HG02973 (cell line): Measurements from ENCODE around the gene SPECC1.
"Not testable (repeated sequence)": the region's sequence is repeated elsewhere in the genome, so short reads cannot be mapped to it uniquely, and the experiment has no call there.

Source experiments
- ATAC-seq: cut with Tn5 transposase; IDR thresholded peaks from one replicate; pipeline ENCODE4 v1.9.1; 2021; ENCODE audit warnings: moderate library complexity; ENCODE audit not compliant: unreplicated experiment

The SPECC1 gene

DNA sequence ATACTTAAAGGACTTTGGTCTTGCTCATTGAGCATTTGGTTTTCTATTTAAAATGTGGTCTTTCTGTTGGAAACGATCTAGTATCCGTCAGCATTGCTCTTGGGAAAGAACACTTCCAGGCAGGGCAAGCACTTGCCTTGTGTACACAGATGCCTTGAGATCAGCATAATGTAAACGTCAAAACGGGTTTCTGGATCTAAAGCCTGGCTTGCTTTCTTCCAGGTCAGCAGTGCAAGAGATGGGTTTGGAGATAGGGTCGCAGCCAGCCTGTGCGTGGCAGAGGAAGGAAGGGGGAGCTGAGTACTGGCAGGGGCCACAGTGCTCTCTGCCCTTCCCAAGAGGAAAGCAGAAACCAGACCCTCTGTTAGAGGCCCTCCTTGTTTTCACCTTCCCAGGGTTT, 282.7 kb downstream of the SPECC1 start:
- no peak for ATAC-seq

DNA sequence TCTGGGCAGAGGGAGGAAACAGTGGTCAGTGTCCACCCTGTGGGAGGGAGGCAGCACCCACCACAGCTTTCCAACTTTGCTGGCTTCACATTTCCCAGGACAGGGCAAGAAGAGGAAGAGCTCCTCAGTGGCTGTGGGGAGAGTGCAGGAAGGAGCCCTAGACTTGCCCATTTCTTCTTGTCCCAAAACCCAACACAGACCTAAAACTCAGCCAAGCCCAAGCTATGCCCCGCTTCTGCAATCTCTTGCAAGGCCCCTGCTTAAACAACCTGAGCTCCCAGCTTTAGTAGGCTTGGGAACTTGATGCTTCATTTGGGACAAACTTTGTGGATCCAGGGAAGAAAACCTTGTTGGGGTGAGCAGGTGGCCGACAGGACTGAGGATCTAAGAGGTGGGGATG, 284.3 kb downstream of the SPECC1 start:
- no peak for ATAC-seq

DNA sequence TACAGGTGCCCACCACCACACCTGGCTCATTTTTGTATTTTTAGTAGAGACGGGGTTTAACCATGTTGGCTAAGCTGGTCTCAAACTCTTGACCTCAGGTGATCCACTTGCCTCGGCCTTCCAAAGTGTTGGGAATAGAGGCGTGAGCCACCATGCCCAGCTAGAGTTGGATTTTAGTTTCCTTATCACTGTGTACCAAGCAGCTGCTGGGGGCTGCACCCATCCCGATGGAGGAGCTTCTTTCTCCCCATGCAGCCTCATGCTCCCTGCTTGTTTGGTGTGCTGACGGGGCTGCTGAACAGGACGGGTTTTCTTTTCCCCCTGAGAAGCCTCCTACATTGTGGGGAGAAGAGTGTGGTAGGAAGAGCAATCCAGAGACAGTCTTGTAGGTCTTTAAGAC, 285.0 kb downstream of the SPECC1 start:
- no peak for ATAC-seq

DNA sequence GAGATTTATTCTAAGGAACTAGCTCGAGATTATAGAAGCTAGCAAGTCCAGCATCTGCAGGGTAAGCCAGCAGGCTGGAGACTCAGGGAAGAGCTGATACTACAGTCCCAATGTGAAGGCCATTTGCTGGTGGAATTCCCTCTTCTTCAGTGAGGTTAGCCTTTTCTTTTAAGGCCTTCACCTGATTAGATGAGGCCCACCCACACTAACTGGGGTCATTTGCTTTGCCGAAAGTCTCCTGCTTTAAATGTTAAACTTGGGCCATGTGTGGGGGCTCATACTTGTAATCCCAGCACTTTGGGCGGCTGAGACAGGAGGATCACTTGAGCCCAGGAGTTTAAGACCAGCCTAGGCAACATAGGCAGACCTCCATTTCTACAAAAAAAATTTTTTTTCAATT, 289.9 kb downstream of the SPECC1 start:
- ATAC-seq = no peak

DNA sequence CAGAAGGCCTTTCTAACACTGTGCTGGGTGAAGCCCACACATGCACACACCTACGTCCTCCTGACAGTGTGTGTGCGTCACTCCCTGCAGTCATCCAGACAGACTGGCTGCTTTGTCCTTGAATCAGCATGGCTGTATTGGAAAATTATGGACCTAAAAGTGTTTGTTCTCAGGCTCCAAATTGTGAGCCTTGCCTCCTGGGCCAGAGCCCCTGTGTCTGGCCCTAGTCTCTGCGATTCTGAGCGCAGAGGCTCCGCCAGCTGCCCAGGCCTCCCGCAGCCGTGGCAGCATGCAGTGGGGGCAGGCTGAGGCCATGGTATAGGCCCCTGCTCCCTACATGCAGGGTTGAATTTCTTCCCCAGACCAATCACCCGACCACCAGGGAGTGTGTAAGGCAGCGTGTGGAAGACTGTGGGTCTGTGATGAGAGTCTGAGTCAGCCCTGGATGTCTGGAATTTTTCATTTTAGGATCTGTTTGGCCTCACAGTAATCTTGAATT, 291.3 kb downstream of the SPECC1 start:
- ATAC-seq = no peak

DNA sequence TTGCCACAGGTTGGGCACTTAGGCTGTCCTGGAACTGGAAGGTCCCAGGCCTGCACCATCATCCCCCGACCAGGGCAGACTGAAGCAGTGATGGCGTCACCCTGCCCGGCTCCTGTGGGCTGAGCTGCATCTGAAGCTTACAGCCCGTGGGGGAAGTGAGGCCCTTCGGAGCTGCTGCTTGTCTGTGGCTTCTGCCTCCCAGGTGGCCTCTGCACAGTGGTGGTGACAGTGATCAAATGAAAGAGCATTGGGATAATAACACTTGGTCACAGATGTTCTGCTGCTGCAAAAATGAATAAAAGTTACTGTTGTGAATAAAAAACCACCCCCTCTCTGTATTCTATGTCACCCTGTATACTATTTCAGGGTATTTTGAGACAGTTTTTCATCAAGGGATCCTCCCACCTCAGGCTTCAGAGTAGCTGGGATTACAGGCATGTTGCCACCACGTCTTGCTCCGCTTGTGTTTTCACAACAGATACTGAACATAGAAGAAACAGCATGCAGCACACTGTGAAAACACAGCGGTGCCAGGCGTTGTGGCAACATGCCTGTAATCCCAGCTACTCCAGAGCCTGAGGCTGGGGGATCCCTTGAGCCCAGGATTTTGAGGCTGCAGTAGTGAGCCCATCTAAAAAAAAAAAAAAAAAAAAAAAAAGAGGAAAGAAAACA, 293.2 kb downstream of the SPECC1 start:
- ATAC-seq = no peak

DNA sequence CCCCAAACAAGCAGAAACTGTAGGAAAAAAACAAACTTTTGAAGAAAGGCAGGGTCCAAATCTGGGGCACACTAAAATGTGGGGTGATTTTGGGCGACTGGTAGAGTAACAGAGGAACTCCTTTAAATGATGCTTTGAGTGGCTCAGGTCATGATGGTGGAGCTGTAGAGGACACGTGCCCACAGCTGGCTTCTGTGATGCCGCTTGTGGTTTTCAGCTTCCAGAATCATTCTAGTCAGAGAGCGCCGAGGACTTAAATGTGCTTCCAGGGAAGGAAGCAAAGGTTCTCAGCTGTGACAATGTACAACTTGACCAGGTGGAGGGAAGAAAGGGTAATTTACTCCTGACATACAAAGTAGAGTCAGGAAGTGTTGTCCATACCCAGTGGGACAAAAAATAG, 295.8 kb downstream of the SPECC1 start:
- ATAC-seq = no peak

DNA sequence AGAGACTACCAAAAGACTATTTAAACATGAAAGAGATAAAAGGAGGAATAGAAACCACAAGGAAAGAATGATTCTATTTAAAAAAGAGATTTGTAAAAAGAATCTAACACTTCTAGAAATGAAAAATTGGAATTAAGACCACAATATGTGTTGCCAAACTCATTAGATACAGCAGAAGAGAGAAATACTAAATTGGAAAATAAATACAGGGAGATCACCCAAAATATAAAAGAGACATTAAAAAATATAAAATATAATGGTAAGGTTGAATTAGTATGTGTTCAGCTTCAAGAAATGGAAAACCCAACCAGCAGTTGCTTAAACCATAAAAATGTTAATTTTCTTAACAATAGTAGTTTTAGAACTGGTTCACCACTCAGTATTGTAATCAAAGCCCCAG, 297.8 kb downstream of the SPECC1 start:
- no peak for ATAC-seq

DNA sequence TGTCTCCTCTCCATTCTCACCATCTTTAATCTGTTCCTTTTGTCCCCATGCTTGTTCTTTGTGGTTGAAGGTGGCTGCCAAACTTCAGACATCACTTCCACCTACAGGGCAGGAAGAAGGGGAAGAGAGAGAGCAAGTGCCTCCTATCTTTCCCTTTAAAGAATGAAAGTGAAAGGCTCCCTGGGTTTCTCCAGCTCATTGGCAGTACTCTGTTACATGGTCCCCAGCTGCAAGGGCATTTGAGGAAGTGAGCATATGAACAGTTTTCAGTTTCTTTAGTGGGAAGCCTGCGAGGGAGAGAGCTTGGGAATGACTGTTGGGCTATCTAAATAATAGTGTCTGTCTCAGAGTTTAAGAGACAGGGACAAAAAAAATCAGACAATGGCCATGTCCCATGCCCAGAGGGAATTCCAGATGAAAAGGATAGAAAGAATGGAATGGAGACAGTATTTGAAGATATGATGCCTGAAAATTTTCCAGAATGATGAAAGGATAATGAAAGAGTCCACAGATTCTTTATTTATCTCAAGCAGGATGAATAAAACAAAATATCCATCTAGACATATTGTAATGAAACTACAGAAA, 298.3 kb downstream of the SPECC1 start:
- ATAC-seq = no peak

DNA sequence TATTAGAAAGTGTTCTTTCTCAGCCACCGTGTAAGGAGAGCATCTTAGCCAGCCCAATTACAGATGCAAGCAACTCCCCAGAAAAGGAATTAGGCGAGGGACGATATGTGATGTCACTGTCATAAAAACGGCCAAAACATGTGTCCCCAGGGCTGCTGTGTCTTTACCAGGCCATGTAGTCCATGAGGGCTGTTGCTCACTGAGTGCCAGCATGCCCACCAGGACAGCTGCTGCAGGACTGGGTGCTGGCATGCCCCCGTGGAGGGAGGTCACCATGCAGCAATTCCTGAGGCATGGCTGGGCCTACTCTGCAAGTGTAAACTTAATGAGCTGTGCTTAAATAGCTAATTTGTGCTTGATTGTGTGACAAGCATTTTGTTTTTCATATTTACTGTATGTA, 301.3 kb downstream of the SPECC1 start:
- no peak for ATAC-seq

DNA sequence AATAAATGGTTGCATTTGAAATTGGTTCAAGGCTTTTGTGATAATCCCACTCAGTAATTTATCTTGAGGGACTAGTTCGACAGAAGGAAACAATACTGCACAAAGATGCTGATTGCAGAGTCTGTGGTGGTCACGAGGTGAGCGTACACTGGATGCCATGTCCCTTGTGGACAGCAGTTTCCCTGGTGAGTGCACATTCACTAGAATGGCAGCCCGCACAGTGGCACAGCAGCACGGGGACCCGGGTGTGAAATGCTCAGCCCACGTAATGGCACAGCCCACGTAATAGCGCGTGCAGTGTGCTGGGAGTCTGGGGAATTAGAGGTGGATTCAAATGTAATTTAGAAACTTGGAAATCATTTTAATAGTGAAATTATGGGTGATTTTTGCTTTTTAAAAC, 304.1 kb downstream of the SPECC1 start:
- ATAC-seq = no peak

DNA sequence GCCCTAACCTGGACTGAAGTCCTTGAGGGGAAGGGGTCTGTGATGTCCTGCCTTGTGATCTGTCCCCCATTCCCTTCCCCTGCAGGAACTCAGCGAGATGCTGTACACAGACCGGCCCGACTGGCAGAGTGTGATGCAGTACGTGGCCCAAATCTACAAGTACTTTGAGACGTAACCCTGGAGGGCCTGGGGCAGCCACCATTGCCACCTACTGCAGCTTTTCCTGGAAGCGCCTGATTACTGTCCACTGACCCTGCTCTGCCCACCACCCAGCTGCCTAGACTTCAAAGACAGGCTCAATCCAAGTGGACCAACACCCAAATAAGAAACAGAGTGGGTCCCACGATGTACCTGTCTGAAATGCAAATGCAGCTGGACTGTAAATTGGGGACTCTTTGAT, 304.7 kb downstream of the SPECC1 start:
- ATAC-seq = no peak

DNA sequence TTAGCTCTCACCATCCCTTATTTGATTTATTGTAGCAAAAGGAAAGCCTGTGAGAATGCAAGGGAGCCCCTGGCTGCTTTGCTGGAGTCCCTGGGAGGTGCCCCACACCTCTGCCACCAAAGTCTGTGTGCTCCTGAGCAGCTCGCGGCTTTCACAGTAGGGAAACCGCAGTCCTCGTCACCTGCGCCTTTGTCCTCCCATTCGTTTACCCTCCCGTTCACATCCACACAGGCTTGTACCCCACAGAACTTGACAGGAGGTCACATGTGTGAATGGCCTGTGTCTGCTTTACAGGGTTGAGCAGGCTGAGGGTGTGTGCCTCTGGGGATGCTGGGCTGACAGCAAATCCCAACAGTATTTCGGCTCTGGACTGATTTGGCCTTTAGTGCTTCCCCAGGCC, 305.7 kb downstream of the SPECC1 start:
- no peak for ATAC-seq

DNA sequence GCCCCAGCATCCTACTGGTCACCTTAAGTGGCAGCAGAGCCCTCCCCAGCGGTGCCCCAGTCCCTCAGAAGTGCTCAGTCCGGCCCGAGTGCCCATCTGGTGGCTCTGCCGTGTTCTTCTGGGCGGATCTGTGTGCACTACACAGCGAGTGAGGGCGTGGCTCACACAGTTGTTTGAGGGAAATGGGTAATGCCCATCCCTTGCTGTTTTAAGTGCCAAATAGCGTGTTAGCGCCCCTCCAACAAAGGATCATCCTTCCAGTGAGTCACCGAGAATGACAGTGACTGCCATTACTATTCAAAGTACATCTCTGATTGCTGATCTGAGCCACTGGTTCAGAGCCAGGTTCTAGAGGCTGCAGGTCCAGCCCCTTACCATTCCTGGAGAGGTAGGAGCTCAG, 306.2 kb downstream of the SPECC1 start:
- no peak for ATAC-seq

DNA sequence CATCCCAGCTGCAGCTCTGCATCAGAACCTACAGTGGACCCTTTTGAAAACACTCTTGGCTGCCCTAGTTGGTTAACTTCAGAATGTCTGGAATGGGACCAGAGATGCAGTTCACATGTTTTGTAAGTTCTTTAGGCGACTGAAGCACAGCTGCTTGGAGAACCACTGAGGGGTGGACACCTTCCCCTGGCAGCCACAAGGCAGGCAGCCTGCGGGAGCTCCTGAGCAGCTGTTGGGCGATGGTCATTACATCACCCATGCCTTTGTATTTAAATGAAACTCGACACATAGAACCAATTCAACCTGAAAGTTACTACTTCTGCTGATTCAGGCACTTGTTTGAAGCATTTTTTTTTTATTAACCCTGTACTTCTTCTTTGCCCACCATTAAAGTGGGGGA, 306.7 kb downstream of the SPECC1 start:
- ATAC-seq = no peak

DNA sequence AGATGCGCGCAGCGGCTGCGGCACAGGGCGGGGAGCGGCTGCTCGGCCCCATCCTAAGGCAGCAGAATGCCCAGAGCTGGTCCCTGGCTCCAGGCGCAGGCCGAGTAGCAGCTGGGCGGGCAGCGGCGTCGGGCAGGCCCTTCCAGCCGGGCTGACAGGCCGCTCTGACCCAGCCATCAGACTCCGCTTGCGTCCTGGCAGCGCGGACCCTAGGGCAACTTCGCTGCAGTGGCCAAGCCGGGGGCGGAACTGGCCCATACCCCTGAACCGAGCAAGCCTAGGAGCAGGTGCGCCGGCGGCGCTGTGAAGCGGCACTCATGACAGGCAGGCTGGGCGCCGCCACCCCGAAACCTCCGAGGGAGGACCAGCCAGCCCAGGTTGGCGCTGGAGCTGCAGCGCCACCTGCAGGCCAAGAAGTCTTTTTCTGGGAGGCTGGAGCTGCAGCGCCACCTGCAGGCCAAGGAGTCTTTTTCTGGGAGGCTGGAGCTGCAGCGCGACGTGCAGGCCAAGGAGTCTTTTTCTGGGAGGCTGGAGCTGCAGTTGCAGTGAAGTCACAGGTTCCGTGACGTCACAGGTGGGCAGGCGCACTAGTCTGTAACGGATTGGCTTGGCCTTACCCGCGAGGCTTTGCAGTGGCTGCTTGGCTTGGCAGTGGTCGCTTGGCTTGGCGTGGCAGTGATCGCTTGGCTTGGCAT, 311.5 kb downstream of the SPECC1 start:
- ATAC-seq = not testable (repeated sequence)

DNA sequence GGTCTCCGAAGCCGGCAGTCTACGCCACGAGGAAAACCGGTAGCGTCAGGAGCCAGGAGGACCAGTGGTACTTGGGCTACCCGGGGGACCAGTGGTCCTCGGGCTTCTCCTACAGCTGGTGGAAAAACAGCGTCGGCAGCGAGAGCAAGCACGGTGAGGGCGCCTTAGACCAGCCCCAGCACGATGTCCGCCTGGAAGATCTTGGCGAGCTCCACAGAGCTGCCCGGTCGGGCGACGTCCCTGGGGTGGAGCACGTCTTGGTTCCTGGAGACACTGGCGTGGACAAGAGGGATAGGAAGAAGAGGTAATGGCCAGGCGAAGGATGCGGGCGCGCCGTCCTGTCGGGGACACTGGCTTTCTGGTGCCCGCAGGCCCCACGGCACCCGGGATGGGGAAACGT, 312.2 kb downstream of the SPECC1 start:
- ATAC-seq = not testable (repeated sequence)

DNA sequence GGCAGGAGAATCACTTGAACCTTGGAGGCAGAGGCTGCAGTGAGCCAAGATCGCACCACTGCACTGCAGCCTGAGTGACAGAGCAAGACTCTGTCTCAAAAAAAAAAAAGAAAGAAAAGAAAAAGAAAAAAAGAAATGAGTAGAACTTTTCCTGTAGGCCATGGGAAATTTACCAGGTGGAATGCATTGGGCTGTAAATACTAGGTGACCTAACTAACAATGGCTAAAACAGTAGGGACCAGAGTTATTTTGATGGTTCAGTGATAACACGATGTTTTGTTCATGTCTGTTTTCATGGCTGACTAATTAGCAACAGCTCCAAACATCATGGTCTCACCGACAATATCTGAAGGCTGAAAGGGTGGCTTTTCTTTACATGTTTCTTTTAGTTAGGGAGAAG, 318.6 kb downstream of the SPECC1 start:
- ATAC-seq = not testable (repeated sequence)

DNA sequence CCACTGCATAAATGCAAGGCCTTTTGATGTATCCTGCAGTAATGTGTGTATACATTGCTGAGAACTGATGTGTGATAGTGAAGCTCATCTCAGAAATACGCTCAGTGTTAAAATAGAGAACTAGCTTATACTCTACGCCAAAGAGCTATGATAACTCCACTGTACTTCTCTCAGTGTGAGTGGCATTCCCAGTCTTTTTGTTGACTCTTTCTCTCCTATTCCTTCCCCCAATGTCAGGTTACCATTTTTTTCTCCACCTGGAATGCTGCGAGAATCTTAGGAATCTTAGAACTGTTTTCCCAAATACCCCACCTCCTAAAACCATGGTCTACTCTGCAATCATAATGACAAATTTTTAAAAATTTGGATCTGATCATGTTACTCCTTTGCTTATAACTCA, 342.2 kb downstream of the SPECC1 start:
- not testable (repeated sequence) for ATAC-seq

DNA sequence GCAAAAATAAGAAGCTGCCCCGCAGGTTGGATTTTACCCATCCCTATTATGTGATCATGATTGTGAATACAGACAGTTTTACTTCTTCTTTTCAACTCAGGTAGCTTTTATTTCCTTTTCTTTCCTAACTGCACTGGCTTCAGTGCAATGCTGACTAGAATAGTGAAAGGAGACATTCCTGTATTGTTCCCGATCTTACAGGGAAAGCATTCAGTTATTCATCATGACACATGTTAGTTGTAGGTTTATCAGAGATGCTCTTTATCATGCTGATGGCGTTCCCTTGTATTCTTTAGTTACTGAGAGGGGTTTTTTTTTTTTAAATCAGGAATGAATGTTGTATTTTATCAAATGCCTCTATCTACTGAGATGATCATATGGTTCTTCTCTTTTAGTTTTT, 343.4 kb downstream of the SPECC1 start:
- ATAC-seq = not testable (repeated sequence)

DNA sequence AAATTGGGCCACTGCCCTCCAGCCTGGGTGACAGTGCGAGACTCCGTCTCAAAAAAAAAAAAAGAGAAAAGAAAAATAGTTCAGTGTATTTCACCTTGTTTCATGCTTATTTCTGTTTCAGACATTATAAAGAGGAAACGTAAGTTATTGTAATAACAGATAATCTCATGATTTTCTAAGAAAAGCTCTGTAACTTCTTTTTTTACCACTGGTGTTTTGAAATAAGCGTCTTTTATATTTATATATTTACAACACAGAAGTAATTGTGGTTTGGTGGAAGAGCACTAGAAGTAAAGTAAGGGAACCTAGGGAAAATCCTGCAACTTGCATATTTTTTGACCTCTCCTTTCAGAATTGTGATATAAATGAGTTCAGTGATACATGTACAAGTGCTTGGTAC, 354.7 kb downstream of the SPECC1 start:
- not testable (repeated sequence) for ATAC-seq
